Suppressor macrophage treated with lipopolysaccharide for 4 hours (primary cell): Measurements from ENCODE around the gene CDH4.

ENCODE experiments used
- DNase-seq: peaks from one replicate; pipeline ENCODE4 v3.0.0-alpha.2; 2020

Gene CDH4

DNA sequence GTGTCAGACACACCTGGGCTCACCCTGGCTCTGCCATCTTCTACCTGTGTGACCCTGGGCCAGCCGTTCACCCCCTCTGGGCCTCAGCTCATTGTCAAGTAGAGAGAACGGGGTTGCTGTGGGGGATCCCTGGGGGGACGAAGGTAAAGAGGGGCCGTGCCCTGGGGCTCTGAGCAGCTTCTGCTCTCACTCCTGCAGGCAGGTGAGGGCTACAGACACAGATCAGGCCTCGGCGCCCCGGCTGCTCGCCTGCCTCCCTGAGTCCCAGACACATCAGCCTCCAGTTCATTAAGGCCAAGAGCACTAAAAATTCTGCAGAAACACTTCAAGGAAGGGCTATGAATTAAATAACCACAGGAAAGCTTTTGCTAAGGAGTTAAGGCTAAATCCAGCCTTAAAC, 394.4 kb downstream of the CDH4 start:
- DNase-seq: no peak

DNA sequence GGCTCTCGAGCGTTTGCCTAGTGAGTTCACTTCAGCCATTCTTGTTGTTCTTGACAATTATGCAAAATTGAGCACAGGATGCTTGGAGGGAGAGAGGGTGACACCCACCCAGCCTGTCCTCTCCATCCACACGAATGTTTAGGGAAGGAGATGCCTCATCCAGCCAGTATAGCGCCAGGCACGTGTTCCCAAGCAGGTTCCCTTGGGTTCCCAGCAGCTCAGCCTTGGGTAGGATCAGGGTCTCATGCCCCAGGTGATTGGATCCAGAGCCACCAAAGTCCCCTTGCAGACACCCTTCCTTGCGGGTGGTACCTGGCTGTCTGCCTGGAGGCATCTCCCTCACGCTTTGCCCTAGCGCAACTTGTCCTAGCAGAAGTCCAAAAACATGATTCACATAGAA, 394.9 kb downstream of the CDH4 start:
- DNase-seq: no peak

DNA sequence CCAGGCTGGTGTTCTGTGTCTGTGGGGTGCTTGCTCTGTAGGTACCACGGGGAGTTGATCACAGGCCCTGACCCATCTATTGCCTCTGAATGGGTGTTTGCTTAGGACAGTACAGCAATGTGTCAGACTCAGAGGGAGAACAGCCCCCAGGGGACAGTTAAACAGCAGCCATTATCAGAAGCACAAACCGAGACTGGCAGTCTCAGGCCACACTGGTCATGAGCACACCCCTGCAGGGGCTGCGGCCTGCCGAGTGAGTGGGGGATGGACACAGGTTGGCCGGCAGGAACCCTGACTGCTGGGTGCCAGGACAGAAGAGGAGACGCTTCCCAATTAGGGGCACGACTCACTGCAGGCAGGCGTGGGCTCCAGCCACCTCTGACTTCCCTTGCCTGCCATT, 395.6 kb downstream of the CDH4 start:
- no peak for DNase-seq

- no peak for DNase-seq
These were observed 397.2 kb downstream of the CDH4 start for GRCh38 chr20:61649105-61649859.

GRCh38 chr20:61649860-61650162, 397.8 kb downstream of the CDH4 start:
- no peak for DNase-seq

DNA sequence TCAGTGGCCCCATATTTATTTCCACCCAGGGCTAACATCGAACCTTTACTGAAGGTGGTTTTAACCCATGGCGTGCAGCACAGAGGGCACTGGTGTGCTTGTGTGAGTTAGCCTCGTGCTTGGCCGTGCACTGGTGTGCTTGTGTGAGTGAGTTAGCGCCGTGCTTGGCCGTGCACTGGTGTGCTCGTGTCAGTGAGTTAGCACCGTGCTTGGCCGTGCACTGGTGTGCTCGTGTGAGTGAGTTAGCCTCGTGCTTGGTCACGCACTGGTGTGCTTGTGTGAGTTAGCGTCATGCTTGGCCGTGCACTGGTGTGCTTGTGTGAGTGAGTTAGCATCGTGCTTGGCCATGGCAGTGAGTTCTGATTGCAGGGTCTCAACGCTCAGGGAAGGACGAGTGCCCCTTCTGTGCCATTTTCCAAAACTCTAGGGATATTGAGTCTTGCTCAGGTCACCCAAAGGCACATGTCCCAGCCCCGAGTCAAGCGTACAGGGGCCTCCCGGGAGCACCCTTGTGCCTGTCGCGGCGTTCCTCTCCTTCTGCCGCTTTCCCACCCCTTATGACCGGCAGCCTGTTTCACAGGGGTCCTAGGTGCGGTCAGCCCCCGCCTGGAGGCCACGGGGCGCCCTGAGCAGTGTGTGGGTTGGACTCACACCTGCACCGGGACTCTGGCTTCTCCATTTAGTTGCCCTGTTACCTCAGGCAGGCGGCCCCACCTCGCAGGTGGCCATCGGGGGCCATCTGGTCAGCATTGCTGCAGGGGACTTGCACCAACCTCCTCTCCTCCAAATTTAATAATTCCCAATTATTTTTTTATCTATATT, 399.1 kb downstream of the CDH4 start:
- no peak for DNase-seq

DNA sequence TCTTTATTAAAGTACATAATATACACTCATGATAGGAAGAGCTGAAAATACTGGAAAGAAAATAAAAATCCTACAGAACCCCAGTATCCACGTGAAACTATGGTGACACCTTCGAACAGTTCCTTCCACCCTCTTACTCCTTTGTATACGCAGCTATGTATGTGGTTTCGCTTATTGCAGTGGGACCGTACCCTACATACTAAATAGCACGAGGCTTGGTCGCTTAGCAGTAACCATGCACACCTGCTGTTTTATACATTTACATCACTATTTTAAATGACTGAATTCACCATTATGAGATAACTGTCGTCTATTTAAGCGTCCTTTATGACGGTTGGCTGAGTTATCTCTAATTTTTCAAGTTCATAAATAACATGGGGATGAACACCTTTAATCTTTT, 400.1 kb downstream of the CDH4 start:
- no peak for DNase-seq

DNA sequence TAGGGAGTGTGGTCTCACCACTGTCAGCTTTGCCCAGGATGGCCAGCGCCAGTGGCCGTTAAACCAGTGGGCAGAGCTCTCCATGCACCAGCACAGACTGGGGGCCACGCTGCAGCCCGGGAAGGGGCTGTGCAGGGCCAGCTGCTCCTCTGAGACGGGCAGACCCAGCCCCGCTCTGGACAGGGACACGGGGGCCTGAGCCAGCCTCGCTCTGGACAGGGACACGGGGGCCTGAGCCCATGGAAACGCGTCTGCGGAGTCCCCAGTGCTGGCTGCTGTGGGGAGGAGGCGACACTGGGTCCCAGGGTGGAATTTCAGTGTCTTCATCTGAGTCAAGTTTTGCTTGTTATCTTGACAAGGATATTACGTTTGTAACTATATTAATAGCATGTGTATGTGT, 402.7 kb downstream of the CDH4 start:
- no peak for DNase-seq

GRCh38 chr20:61655591-61655990, 403.5 kb downstream of the CDH4 start:
- no peak for DNase-seq

- no peak for DNase-seq
These were observed 404.1 kb downstream of the CDH4 start for GRCh38 chr20:61656198-61656597.

GRCh38 chr20:61657721-61658377, 405.8 kb downstream of the CDH4 start:
- no peak for DNase-seq

DNA sequence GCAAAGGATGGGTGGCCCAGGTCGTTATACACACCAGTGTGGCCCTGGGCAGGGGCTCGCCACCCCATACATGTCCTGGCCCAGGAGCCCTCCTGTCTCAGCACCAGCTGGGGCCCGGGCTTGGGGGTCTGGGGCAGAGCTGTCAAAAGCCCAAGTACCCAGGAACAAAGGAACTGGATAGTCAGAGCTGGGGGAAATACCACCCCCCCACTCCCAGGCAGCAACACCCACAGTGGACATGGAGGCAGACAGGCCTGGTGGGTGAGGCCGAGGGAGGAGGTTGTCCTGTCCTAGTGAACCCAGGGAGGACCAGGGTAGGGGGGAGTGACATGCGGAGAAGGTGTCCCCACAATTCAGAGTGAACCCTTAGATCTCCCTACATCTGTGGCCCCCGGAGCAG, 406.5 kb downstream of the CDH4 start:
- no peak for DNase-seq

GRCh38 chr20:61659246-61659993, 407.4 kb downstream of the CDH4 start:
- DNase-seq: no peak

- no peak for DNase-seq
These were observed 407.9 kb downstream of the CDH4 start for GRCh38 chr20:61659994-61660346.

GRCh38 chr20:61660559-61660958, 408.5 kb downstream of the CDH4 start:
- DNase-seq: no peak

GRCh38 chr20:61661025-61661424, 409.0 kb downstream of the CDH4 start:
- DNase-seq: no peak

GRCh38 chr20:61661583-61661982, 409.5 kb downstream of the CDH4 start:
- DNase-seq: no peak

GRCh38 chr20:61662226-61662967, 410.3 kb downstream of the CDH4 start:
- DNase-seq: no peak

GRCh38 chr20:61662968-61663331, 410.9 kb downstream of the CDH4 start:
- DNase-seq: no peak

DNA sequence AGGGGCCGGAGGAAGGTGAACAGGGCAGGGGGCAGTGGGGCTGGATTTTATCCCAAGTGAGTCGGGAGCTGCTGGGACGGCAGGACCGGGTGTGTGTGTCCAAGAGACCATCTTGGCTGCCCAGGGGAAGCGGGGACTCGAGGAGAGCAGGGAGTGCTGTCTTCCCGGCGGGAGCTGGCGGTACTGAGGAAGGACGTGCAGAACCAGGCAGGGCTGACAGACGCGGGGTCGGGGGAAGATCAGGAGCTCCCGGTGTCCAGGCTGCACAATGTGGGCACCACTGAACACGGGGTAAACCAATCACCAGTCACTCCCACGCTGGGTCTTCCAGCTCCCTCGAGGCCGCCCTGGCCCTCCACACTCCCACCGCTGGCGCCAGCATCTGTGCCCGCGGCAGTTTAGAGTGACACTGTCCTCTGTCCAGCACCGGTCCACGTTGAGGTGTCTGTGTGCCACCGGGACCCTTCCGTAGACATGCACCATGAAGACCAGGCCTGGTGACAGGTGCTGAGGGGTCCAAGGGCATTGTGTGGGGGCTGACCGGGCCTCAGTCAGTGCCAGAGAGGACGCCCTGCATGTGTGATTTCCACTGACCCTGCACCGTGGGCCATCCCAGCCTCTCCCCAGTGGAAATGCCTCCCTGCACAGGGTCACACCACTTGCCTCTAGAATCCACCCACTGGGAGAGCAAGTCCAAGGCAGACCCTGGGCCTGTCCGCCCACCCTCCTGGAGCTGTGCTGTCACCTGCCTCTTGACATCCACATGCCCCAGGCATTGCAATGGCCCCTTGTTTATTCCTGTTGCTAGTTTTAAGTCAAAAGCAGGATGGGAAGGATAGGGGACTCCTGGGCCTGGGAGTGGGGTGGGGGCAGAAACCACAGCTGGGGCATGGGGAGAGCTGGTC, 411.7 kb downstream of the CDH4 start:
- DNase-seq: no peak

DNA sequence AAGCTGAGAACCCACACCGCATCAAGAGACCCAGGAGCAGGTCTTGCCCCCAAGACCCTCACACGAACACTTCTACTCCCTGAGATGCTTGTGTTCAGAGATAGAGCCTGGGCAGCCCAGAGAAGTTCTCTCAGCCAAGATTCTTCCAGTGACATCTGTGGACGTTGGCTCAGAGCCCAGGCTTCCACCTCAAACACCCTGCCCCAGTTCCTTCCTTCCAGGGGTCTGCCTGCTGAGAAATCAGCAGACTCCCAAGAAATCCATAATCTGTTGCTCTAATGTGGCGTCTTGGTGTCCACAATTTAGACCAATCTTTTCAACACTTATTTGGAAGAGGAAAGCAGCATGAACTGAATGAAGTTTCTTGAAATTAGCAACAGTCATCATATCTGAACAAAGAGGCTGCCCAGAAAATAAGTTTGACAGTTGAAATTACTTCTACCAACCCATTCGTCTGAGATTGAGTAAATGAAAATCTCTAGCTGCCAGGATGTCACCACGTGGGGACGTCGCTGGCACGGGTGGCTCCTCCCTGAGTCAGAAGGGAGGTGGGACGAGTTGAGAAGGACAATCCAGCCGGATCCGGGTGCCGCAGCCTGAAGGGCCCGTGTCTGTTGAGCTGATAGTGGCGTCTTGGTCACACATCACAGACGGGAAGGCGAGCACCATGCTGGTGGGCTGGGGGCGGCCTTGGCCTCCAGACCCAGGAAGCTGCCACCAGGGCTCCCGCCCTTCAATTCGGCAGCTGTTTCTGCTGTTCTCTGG, 412.7 kb downstream of the CDH4 start:
- no peak for DNase-seq
